ENCODE measurements around the gene BCAT1.
"Not testable (repeated sequence)": the region's sequence is repeated elsewhere in the genome, so short reads cannot be mapped to it uniquely, and the experiment has no call there.

BCAT1 gene

DNA sequence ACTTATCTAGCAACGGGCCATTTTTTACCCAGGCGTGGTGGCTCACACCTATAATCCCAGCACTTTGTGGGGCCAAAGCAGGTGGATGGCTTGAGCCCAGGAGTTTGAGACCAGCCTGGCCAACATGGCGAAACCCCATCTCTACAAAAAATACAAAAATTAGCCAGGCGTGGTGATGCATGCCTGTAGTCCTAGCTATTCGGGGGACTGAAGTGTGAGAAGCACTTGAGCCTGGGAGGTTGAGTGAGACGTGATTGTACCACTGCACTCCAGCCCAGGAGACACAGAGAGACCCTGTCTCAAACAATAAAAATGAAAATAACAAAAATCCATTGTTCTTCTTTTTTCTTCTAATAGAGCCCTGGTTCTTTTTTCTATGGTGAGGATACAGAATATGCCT lies 7.5 kb upstream of the BCAT1 start:
- not testable (repeated sequence) for DNase-seq (ENCODE audit: low read depth)

GRCh38 chr12:24955853-24956252 lies 7.0 kb upstream of the BCAT1 start:
- no peak for DNase-seq (ENCODE audit: low read depth)

- DNase-seq (ENCODE audit: low read depth): no peak
Measured at GRCh38 chr12:24955389-24955788, 6.5 kb upstream of the BCAT1 start.

- DNase-seq (ENCODE audit: low read depth): no peak
Measured at GRCh38 chr12:24954261-24954660, 5.4 kb upstream of the BCAT1 start.

DNA sequence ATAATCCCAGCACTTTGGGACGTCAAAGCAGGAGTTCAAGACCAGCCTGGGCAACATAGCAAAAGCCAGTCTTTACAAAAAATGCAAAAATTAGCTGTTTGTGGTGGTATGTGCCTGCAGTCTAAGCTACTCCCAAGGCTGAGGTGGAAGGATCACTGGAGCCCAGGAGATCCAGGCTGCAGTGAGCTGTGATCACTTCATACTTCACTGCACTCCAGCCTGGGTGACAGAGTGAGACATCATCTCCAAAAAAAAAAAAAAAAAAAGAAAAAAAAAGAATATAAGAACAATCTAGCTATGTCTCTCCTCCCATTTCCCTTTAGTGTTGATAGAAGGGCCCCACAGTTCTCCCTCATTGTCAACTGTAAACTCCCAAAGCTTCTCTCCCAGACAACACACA lies 3.5 kb upstream of the BCAT1 start:
- no peak for DNase-seq (ENCODE audit: low read depth)

- DNase-seq (ENCODE audit: low read depth): no peak
Measured at GRCh38 chr12:24950231-24950834, 1.4 kb upstream of the BCAT1 start.

- no peak for DNase-seq (ENCODE audit: low read depth)
Measured at GRCh38 chr12:24948420-24948756, 513 bp downstream of the BCAT1 start.

DNA sequence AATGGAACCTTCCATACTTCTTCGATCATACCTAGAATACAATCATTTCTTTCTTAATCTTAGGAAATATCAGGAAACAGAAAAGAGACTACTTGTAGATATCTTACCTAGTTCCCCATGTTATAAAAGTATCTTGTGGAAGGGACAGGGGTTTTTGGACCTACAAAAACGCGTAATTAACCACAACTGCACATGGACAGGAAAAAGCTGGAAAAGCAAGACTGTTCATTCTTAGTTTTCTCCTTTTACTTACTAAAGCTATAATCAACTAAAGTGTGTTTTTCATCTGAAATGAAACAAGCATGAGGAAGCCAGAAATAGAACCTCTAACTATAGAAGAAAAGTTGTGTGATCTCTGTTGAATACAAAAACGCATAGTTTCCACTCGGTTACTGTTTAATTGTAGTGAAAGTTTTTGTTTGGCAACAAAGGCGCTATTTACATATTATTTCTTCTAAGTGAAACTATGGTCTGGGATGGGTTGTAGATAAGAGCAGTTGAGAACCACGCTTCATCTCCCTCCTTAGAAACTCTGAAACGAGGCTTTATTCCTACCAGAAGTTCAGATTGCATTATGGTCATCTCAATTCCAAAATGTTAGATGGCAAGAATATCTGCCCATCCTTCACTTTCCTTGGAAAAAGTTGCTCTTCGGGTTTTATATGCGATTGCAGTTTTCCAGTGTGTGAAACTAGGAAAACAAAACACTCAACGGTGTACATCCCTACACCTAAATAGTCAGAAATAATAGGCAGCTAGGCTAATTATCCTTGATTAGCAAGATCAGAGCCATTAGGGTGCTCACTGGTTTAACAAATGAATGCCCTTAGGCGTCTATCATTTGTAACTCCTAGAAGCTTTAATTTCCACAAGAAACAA lies 1.1 kb downstream of the BCAT1 start:
- DNase-seq (ENCODE audit: low read depth): no peak

GRCh38 chr12:24945845-24946244 lies 3.1 kb downstream of the BCAT1 start:
- DNase-seq (ENCODE audit: low read depth): no peak

- DNase-seq (ENCODE audit: low read depth): no peak
Measured at GRCh38 chr12:24945039-24945438, 3.9 kb downstream of the BCAT1 start.

DNA sequence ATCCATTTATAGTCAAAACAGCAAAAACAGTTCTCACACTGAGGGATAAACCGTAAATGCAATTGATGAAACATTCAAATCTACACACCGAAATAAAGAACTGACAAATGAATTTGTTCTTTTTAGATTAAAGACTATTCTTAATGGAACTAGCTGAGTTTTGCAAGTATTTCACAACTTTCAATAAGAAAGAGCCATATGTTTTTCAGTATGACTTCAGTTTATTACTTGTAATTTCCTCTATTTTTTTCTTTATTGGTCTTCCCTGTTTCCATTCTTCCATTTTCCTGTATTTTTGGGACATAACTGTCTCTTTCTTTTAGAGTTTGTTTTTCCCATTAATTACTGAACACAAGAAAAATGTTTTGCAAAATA lies 4.3 kb downstream of the BCAT1 start:
- DNase-seq (ENCODE audit: low read depth): no peak

GRCh38 chr12:24943947-24944600 lies 4.8 kb downstream of the BCAT1 start:
- DNase-seq (ENCODE audit: low read depth): no peak

DNA sequence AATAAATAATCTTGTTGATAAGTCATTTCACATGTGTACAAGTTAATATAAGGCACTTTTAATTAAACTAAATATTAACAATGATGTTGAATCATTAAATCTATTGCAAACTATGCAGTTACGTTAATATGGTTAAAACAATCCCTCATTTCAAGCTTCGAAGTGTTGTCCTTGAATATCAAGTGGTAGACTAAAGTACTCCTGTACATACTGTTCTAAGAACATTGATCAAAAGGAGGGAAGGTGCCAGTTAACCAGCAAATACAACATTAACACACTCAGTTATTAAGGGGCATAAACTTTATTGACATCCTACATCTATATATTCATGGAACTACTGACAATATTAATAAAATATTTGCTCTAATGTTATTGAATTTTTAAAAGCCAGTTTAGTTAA lies 8.7 kb downstream of the BCAT1 start:
- DNase-seq (ENCODE audit: low read depth): no peak

GRCh38 chr12:24939551-24939950 lies 9.3 kb downstream of the BCAT1 start:
- DNase-seq (ENCODE audit: low read depth): not testable (repeated sequence)

GRCh38 chr12:24938341-24938740 lies 10.6 kb downstream of the BCAT1 start:
- no peak for DNase-seq (ENCODE audit: low read depth)

- no peak for DNase-seq (ENCODE audit: low read depth)
Measured at GRCh38 chr12:24937553-24938244, 11.2 kb downstream of the BCAT1 start.

DNA sequence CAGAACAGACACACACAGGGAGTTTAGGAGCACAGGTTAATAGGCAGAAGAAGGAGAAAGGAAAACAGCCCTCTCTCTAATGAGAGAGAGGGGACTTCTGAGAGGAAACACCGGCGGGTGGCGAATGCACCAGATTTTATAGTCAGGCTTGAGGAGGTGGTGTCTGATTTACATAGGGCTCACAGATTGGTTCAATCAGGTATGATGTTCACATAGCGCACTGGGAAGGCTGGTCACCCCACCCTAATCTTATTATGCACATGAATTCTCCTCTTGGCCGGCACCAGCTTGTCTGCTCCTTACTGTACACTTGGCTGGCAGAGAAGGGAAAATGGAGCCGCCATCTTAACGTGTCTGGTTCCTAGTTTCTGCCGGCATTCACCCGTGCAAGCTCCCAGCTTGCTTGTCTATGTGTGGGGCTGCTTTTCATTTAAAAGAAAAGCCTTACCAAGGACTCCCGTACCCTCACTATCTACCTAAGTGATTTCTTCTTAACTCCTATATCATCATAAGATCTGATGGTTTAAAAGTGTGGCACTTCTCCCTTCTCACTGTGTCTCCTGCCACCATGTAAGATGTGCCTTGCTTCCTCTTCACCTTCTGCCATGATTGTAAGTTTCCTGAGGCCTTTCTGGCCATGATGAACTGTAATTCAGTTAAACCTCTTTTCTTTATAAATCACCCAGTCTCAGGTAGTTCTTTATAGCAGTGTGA lies 15.1 kb downstream of the BCAT1 start:
- no peak for DNase-seq (ENCODE audit: low read depth)

DNA sequence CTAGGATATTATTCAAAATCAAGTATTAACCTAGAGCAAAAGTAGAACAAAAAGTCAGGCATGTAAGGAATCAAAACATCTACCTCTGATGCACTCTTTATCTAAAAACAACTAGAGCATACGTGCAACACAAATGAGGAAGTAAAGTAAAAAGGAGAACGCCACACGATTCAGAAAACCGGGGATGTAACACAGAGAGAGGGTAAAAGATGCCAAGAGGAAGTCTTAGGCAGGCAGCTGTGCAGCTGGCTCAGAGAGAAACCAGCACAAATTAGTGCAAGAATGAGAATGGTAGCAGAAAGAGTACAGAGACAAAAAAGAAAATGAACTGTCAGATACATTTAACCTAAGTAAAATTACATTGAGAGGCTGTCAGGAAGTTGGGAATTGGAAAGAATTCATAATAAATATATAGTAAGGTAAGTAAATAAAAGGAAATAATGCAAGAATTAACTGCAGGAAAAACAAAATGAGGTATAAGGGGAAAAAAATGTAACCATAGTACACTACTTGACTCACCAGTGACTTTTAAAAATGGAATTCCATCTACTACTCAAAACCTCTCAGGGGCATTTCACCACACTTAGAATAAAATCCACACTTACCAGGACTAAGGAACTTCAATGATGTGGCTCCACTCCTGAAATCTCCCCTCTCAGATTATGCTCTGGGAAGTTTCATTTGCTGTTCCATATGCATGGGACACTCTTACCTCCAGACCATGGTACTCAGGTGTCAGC lies 17.1 kb downstream of the BCAT1 start:
- no peak for DNase-seq (ENCODE audit: low read depth)

DNA sequence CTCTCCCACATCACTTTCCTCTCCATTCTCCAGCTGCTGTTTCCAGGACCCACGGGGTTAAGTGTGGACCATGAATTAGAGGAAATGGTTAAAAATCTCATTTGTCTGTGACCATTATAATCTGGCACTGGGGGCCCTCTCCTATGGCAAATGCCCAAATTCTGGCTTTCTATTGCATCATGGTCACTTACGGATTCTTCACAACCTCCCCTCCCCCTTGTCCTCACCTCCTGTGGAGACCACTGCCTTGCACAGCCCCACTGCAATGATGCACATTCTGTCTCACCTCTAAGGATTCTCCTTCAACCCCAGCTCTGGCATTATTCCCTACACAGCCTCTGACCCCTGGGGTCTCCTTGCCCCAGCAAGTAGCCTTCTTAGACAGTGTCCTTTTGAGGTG lies 18.9 kb downstream of the BCAT1 start:
- DNase-seq (ENCODE audit: low read depth): no peak

- DNase-seq (ENCODE audit: low read depth): not testable (repeated sequence)
Measured at GRCh38 chr12:24928533-24929306, 20.2 kb downstream of the BCAT1 start.

DNA sequence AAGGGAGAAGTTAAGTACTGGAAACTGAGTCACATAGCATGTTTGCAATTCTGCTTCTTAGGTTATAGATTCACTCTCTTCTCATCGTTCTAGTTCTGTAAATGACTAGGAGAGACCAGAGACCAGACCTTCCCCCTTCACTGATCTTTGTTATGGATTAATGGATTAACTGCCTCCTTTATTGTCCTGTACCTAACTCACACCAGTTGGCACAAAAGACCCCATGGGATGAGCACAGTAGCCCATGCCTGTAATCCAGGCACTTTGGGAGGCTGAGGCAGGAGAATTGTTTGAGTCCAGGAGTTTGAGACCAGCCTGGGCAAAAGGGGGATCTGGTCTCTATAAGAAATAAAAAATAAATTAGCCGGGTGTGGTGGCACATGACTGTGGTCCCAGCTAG lies 20.8 kb downstream of the BCAT1 start:
- DNase-seq (ENCODE audit: low read depth): no peak
